D341Med (cell line): Measurements from ENCODE around the gene EXOC3L4.
"Not testable (repeated sequence)": the region's sequence is repeated elsewhere in the genome, so short reads cannot be mapped to it uniquely, and the experiment has no call there.

Experiments used
- DNase-seq: peaks from one replicate; pipeline ENCODE4 v3.0.0; 2012; ENCODE audit warnings: low spot score

The EXOC3L4 gene

DNA sequence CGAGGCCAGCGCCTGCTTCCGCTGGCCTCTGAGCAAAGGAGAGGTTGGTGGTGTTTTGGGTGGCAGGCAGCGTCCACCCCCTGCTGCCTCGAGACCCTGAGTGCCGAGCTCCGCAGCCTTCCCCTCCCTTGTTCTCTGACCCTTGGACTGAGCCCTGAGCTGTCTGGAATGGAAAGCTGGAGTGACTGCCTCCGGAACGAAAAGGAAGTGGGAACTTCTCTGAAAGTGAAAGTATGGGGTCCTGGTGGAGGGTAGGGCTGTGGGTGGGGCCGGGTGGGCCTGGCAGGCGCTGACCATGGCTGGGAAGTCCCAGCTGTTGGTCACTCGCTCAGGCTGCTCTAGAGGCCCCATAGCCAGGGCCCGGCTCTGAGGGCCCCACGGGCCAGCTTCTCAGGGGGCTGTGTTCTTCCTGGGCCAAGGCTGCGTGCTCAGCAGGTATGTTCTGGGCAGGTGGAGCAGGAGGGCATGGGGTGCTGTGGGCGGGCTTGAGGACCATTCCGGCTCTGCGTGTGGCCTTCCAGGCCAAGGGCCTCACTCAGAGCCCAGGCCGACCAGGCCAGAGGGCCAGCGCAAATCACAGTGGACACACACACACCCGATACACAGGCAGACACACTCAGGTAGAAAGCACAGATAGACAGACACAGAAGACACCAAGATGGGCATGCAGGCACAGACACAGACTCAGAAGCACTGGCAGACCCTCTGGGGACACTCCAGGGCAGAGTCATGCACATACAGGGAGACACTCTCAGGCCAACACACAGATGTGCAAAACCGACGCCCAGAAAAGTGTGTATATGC is at the start of gene EXOC3L4:
EXOC3L4 (plus strand) TSS at position 320 of the 804 bp plus-strand sequence. CDS start 5,495 bp downstream, outside the sequence.
- DNase-seq, result no peak

DNA sequence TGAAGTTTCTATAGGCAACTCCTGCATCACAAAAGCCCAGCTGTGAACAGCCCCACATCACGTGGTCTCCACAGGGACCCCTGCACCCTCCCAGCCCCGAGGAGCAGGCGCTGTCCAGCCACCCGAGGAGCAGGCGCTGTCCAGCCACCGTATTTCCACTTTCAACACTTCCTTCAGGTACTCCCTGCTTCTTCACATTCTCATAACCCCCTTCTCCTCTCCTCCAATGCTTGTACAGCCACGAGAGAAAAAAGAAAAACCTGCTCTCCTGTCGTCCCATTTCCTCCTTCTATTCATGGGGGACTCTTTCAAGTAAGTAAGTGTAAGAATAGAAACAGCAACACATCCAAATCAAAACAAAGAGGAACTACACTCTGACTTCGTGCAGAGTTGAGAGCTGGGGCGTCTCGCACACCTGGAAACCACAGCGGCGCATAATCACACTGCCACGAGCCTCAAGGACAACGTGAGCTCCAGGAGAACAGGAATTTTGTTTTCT is 49.1 kb upstream of the EXOC3L4 start:
- DNase-seq, result no peak

DNA sequence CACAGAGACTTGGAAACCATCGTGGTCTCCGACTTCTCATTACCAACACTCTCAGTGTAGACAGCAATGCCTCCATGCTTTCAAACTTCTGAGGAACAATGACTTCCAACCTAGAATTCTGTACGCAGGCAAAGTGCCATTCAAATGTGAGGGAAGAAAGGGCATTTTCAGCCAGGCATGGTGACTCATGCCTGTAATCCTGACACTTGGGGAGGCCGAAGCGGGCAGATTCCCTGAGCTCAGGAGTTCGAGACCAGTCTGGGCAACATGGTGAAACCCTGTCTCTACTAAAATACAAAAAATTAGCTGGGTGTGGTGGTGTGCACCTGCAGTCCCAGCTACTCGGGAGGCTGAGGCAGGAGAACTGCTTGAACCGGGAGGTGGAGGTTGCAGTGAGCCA is 47.1 kb upstream of the EXOC3L4 start:
- not testable (repeated sequence) for DNase-seq

DNA sequence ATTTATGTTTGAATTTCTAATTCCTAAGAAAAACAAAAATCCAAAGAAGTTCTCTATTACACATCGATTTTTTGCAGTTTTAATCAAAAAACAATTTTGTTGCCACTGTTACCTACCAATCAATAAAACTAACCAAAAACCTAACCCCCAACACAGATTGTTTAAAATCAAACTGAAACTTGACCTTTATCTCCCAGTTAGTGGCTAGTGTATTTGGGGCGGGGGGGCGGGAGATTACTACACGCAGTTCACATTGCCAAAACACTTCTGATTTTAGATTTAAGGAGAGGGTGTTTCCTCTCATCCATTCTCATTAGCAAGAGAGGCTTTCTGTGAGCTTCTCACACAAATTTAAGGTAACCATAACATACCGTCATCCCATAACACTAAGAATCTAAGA is 43.6 kb upstream of the EXOC3L4 start:
- DNase-seq, result no peak

DNA sequence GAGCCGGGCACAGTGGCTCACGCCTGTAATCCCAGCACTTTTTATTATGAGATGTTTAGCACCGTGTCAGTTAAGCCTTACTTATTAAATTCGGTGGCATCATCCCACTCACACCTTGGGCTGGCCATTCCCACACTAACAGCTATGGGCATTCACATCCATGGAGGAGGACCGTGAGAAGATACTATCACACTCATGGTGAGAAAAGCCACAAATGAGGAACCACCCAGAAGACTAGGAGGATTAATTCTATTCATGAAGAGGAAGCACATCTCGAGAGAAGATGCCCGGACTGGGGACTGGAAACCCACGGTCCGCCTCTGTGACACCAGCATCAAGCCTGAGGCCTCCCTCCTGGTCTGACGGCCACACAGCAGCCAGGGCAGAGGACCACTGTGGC is 42.1 kb upstream of the EXOC3L4 start:
- no peak for DNase-seq

DNA sequence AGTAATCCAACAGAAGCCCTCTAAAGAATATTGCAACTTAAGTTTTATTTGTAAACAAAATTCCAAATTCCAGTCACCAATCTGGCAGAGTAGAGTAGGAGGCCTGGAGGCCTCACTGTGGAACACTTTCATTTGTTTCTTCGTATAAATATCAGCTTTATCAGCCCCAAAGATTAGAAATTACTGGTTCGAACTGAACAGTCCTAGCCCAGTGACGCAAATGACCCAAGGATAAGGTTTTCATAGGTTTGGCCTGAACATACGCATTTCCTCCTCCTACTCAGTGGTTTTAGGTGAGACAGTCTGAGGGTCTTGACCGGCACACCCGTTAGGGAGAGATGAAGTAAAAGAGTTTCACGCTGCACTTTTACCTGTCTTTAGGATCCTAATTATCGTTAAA is 38.8 kb upstream of the EXOC3L4 start:
- DNase-seq, result no peak

DNA sequence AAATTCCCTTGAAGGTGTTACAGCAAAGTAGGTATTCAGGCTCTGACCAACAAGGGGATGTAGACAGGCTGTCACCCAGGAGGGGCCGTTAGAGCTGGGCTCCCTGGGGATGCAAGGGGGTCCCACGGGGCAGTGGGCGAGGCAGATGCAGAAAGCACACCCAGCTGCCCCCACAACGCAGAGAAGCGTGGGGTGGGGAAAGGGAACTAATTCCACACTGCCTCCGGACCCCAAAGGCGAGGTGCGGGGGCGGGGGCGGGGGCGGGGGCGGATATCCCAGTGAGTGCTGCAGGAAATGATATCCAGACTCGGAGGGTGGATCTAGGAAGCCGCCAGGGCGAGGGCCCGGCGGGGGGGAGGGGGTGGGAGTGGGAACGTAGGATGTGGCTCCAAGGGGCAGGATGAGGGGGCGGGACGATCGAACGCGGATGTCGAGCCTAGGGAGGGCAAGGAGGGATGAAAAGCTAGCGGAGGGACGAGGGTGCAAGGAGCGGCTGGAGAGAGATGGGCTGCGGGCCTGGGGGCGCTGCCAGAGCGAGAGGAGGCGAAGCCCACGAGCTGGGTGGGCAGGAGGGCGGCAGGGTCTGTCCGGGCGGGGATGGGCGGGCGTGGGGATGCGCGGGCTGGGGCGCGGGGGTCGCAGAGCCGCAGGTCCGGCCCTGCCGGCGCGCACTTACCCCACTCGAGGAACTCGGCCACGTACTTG is 38.0 kb upstream of the EXOC3L4 start:
- DNase-seq, result peak; percentile 81

DNA sequence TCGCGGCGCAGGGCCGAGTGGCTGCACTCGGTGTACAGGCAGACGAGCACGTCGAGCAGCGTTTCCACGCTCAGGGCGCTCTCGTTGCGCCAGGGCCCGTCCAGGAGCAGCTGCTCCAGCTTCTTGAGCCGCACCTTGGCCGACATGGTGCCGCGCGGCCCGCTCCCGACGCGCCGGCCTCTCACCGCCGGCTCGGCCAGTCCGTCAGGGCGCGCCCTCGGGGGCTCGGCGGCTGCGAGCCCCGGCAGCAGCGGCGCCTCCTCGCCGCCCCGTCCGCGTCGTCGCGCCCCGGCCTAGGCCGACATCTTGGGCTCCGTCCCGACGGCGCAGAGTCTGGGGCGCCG is 37.5 kb upstream of the EXOC3L4 start:
- no peak for DNase-seq

DNA sequence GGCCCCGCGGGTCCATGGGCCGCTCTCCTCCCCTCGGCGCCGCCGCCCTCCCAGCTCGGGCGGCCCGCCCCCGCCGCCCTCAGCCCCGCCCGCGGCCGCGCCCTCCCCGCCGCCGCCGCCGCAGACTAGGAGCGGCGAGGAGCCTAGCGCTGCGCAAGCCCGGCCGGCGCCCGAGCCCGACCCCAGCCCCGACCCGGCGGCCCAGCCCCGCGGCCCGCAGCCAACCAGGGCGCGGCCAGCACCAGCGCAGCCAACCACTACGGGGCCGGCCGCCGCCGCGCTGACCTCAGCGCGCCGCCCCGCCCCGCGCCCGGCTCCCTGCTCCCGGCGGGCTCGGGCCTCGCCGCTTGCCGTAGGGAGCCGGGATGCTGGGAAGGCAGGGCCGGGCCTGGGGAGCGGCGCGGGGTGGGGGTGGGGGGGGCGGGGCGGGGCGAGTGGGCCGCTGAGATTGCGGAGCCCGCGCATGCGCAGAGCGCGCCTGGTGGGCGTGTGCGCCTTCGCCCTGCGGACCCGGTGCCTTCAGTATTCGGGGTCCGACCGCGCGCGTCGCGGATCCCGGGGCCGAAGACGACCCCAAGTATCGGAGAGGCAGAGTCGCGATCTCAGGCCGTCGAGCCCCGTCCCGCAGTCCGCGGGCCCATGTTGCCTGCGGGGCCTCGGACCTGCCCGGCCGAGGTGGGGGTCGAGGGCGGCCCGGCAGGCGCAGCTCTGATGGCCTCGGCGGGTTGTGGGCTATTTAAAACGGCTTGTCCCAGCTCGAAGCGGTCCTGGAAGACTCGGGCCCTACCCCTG is 37.0 kb upstream of the EXOC3L4 start, which contains the start of gene CDC42BPB:
CDC42BPB (minus strand) TSS at position 178 of the 792 bp plus-strand sequence. CDS start 376 bp downstream, outside the sequence.
- DNase-seq, result peak; percentile 99

DNA sequence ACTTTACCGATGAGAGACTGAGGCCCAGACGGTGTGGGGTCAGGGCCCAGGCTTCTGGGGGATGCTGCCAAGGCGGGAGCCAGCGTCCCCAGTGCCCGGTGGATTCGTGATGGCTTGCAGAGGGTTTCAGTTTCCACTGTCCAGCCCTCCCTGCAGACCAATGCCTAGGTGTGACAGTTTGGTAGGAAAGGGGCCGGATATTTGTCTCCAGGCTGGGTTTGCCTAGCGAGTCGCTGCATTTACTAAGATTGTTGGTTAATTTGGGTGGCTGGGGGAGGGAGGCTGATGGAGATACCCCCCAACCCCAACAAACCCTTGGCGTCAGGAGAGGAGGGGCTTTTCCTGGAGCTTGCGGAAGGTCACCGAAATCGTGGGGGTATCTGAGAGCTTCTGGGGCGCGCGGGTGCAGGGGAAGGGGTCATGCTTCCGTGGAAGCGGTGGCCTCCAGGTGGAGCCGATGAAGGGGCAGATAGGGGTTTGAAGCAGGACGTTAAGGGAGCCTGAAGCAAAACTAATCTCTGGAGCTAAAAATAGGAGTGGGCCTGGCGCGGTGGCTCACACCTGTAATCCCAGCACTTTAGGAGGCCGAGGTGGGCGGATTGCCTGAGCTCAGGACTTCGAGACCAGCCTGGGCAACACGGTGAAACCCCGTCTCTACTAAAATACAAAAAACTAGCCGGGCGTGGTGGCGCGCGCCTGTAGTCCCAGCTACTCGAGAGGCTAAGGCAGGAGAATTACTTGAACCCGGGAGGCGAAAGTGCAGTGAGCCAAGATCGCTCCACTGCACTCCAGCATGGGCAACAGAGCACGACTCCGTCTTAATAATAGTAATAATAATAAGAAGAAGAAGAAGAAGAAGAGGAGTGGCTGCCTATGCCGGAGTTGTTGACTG is 36.1 kb upstream of the EXOC3L4 start:
- DNase-seq, result no peak

DNA sequence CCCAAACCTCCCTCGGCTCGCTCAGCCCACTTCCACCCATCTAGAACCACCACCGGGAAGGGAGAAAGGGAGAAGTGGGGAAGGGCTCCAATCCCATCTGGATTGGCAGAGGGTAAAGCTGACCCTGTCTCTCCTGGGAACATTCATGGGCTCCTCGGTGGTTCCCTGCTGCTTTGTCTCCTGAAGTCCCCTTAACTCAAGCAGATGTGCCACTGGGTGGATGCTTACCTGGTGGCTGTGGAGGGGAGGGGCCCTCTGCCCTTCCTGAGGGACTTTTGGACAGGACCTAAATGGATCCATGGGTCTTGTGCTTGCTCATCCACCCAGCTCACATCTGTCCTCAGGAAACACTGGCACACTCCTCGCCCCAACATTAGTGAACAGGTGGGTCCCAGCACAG is 35.0 kb upstream of the EXOC3L4 start:
- DNase-seq, result no peak

DNA sequence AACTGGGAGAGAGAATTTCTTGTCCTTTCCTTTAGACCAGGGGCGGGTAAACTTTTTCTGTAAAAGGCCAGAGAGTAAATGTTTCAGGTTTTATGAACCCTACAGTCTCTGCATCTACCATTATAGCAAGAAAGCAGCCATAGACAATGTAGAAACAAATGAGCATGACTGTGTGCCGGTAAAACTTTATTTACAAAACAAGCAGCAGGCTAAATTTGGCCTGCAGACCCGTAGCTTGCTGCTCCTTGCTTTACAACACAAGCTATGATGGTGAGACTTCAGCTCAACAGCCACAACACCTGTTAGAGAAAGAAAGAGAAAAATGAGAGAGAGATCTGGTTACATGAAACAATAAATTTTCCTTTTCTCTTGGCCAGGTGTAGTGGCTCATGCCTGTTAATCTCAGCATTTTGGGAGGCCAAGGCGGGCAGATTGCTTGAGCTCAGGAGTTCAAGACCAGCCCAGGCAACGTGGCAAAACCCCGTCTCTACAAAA is 33.0 kb upstream of the EXOC3L4 start:
- DNase-seq, result no peak

DNA sequence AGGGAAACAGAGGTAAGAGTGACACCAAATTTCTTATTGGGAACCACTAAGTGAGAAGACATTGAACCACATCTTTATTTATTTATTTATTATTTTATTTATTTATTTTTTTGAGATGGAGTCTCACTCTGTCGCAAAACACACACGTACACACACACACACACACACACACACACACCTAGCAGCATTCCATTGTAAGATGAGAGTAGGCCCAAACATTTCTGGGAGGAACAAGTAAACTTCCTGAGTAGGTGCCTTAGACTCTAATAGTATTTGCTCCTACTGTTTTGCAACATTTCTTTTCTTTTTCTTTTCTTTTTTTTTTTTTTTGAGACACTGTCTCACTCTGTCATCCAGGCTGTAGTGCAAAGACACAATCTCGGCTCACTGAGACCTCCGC is 30.1 kb upstream of the EXOC3L4 start:
- no peak for DNase-seq

DNA sequence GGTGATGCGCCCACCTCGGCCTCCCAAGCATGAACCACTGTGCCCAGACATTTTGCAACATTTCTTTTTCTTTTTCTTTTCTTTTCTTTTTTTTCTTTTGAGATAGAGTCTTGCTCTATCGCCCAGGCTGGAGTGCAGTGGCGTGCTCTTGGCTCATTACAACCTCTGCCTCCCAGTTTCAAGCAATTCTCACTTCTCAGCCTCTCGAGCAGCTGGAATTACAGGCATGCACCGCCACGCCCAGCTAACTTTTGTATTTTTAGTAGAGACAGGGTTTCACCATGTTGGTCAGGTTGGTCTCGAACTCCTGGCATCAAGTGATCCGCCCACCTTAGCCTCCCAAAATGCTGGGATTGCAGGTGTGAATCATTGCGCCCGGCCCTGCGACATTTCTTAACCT is 29.5 kb upstream of the EXOC3L4 start:
- no peak for DNase-seq

DNA sequence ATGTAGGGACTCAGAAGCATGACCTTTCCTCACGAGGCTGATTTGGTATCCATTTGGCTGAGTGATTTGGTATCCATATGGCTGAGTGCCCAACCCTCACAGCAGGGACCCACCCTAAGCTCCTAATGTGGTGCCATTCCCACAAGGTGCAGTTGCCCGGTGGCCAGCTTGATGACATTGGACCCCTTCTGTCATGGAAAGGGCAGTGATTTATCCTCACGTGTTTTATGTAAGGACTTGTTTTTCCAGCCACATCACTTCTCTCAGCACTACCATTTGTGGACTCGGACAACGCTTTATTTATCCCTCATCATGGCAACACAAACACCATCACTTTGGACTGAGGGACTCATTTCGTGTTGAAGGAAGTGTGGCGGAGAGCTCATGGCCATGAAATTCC is 28.7 kb upstream of the EXOC3L4 start:
- no peak for DNase-seq

DNA sequence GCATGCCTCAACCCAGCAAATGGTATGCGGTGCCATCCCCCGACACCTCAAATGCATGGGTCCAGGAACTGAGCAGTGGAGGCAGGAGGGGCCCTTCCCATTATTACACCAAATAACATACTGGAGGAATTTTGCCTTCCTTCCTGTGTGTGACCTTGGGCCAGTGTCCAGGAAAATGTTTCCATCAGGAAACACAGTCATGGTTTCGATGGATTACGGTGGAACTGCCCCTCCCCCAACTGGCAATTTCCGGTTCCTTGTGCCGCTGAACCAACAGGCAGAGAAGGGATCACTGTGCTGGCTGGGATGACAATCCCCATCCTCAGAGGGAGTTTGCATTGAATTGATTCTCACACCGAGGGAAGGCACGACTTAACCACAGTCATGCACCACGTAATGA is 28.1 kb upstream of the EXOC3L4 start:
- no peak for DNase-seq

DNA sequence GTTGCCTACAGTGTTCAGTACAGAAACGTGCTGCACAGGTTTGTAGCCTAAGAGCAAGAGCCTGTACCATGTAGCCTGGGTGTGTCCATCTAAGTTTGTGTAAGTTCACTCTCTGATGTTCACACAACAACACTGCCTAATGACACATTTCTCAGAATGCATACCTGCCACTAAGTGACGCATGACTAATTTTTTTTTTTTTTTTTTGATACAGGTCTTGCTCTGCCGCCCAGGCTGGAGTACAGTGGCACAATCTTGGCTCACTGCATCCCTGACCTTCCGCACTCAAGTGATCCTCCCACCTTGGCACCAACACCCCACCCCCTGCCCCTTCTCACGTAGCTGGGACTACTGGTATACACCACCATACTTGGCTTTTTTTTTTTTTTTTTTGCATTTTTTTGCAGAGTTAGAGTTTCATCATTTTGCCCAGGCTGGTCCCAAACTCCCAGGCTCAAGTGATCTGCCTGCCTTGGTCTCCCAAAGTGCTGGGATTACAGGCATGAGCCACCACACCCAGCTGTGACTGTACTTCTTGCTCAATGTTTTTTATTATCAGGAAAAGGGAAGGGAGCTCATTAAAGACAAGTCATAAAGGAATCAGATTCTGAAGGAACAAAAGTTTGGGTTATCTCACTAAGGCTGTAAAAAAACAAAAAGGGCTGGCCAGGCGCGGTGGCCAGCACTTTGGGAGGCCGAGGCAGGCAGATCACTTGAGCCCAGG is 27.1 kb upstream of the EXOC3L4 start:
- DNase-seq, result no peak

DNA sequence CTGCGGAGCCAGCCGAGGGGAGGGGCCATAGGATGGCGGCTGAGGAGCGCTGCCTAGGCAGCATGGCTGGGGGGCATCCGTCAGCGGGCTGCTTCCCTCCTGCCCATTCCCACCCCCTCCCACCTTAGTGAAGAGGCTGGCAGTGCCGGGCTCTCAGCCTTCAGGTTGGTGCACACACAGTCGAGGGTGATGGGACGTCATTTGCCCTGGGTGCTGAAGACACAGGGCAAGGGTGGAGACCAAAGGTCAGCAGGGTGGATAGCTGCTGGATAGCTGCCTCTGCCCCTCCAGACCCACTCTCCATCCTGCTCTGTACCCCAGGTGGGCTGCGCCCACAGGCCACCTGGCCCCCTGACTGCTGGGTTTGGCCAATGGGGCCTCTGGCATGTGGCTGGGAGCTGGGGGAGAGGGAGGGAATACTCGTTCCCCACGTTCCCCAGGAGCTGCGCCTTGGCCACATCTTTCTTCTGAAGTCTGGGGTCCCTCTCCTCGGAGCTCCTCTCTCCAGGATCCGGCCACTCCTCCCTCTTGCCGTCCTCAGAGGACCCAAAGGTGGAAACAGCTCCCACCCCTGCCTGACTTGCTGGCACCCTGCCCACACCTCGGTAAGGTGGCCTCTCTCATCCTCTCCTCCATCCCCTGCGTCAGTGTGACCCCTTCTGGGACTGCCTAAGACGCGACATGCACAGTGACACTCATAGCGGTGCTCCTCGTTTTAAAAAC is 26.0 kb upstream of the EXOC3L4 start:
- DNase-seq, result no peak

DNA sequence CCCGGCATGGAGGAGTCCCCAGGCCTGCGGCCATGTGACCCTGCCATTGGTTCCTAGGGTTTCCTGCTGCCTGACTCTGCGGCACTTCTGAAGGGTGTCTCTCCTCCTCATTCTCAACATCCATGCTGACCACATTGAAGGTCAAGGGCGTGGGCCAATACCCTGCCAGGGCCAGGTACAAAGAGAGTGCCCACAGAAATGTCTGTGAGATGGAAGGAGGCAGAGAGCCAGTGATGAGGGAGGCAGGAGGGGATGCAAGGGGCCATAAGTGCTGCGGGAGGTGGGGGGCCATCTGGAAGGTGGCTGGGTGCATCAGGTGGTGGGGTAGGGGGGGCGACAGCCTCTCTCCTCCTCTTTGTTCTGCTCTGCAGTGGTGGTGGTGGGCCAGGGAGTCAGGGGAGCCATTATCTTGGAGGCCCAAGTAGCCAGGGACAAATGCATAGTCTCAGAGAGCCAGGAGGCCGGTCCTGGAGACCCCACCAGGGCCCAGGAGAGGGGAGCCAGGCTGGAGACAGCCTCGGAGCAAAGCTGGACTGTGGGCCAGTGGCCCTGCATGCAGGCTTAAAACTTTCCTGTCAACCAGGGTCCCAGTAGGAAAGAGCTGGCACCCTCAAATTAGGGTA is 24.2 kb upstream of the EXOC3L4 start:
- no peak for DNase-seq
